Spleen (tissue), 7 donors: Measurements from ENCODE around the gene SLC9A6.

Experiments used
- POLR2A ChIP-seq, 3 donors: fragments of 450-650 bp; IDR thresholded peaks; one replicate each; pipeline ENCODE4 v1.5.1; 2017; ENCODE audit warnings: antibody characterized with exemption in 3 of 3, mild to moderate bottlenecking in 1 of 3
- POLR2AphosphoS5 ChIP-seq, 3 donors: sonication (generic); formaldehyde crosslinking; IDR thresholded peaks; one replicate each; pipeline ENCODE4 v1.5.1; 2017; ENCODE audit warnings: antibody characterized with exemption in 3 of 3
- TF ChIP-seq, protein P1 (sequence below), 11 experiments: fragments of 200-600 bp in 7 of 11; fragments of 450-650 bp in 4 of 11; sonication (generic) in 4 of 11; IDR thresholded peaks in 8 of 11; conservative IDR thresholded peaks in 3 of 11; 1 replicate in 7 of 11; 2 replicates in 4 of 11; pipeline versions ENCODE4 v1.4.0 to v1.8.0; 2016 to 2021; ENCODE audit warnings: antibody characterized with exemption in 11 of 11, inconsistent platforms in 4 of 11, mild to moderate bottlenecking in 1 of 11
- donor health status: DM: no; HTN: no; CAD: no; lungs with moderate emphysema.
- donor health status: DM: no; HTN: no; CAD: no.
- donor health status: DM: no; HTN: no; CAD: no.

DNA sequence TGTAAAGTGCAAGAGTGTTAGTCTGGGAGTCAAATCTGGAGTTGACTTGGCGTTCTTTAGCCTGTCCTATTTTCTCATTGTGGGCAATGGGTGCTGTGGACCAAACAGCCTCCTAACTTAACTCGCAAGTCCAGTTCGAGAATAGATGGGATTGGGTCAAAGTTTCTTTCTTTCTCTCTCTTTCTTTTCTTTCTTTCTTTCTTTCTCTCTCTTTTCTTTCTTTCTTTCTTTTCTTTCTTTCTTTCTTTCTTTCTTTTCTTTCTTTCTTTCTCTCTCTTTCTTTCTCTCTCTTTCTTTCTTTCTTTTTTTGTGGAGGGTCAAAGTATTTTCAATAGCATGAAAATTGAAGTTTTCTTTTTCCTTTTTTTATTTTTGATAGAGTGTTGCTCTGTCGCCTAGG, 3.0 kb downstream of the SLC9A6 start:
- TF ChIP-seq, protein P1, sequence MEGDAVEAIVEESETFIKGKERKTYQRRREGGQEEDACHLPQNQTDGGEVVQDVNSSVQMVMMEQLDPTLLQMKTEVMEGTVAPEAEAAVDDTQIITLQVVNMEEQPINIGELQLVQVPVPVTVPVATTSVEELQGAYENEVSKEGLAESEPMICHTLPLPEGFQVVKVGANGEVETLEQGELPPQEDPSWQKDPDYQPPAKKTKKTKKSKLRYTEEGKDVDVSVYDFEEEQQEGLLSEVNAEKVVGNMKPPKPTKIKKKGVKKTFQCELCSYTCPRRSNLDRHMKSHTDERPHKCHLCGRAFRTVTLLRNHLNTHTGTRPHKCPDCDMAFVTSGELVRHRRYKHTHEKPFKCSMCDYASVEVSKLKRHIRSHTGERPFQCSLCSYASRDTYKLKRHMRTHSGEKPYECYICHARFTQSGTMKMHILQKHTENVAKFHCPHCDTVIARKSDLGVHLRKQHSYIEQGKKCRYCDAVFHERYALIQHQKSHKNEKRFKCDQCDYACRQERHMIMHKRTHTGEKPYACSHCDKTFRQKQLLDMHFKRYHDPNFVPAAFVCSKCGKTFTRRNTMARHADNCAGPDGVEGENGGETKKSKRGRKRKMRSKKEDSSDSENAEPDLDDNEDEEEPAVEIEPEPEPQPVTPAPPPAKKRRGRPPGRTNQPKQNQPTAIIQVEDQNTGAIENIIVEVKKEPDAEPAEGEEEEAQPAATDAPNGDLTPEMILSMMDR (IDR thresholded peaks at IDR 0.05 in 8 of 11, conservative IDR thresholded peaks at IDR 0.05 in 3 of 11) = no peak
- TF ChIP-seq POLR2AphosphoS5 (IDR thresholded peaks at IDR 0.05) (no peak), POLR2A (IDR thresholded peaks at IDR 0.05) (no peak)
